ENCODE data around the gene CARD10.
"Not testable (repeated sequence)": the region's sequence is repeated elsewhere in the genome, so short reads cannot be mapped to it uniquely, and the experiment has no call there.

The CARD10 gene

GRCh38 chr22:37555029-37555428 is 35.8 kb upstream of the CARD10 start:
- DNase-seq: no peak

- DNase-seq: no peak
Measured at GRCh38 chr22:37553725-37554124, 34.5 kb upstream of the CARD10 start.

GRCh38 chr22:37552524-37553163 is 33.4 kb upstream of the CARD10 start:
- no peak for DNase-seq

GRCh38 chr22:37551981-37552380 is 32.8 kb upstream of the CARD10 start:
- no peak for DNase-seq

- DNase-seq: not testable (repeated sequence)
Measured at GRCh38 chr22:37550921-37551320, 31.7 kb upstream of the CARD10 start.

- no peak for DNase-seq
Measured at GRCh38 chr22:37549704-37550059, 30.5 kb upstream of the CARD10 start.

- no peak for DNase-seq
Measured at GRCh38 chr22:37547251-37547741, 28.1 kb upstream of the CARD10 start.

- no peak for DNase-seq
Measured at GRCh38 chr22:37546437-37547250, 27.4 kb upstream of the CARD10 start.

GRCh38 chr22:37545703-37546436 is 26.7 kb upstream of the CARD10 start:
- DNase-seq: no peak

- DNase-seq: peak; percentile 78
Measured at GRCh38 chr22:37544955-37545702, 25.9 kb upstream of the CARD10 start.

- DNase-seq: no peak
Measured at GRCh38 chr22:37542959-37543358, 23.7 kb upstream of the CARD10 start.

GRCh38 chr22:37542416-37542815 is 23.2 kb upstream of the CARD10 start:
- DNase-seq: not testable (repeated sequence)

- not testable (repeated sequence) for DNase-seq
Measured at GRCh38 chr22:37539790-37540189, 20.6 kb upstream of the CARD10 start.

GRCh38 chr22:37538590-37539357 is 19.6 kb upstream of the CARD10 start:
- DNase-seq: peak; percentile 95

- no peak for DNase-seq
Measured at GRCh38 chr22:37535159-37535558, 15.9 kb upstream of the CARD10 start.

GRCh38 chr22:37534445-37534844 is 15.2 kb upstream of the CARD10 start:
- DNase-seq: no peak

- no peak for DNase-seq
Measured at GRCh38 chr22:37533995-37534394, 14.8 kb upstream of the CARD10 start.

GRCh38 chr22:37529652-37530345 is 10.6 kb upstream of the CARD10 start:
- no peak for DNase-seq

GRCh38 chr22:37527952-37528351 is 8.7 kb upstream of the CARD10 start:
- not testable (repeated sequence) for DNase-seq

- not testable (repeated sequence) for DNase-seq
Measured at GRCh38 chr22:37527081-37527752, 8.0 kb upstream of the CARD10 start.

GRCh38 chr22:37526376-37526775 is 7.2 kb upstream of the CARD10 start:
- no peak for DNase-seq
